K562 (cell line): ENCODE data around the gene FAM151A. TPM values are rescaled to one million over a fixed set of nuclear protein-coding genes. Genes with fewer than 3 reads are reported as not detected.

ENCODE experiments used
- ATAC-seq: fragments of 200-7000 bp; cut with Tn5 transposase; 3 replicates; pipeline ENCODE4 v1.9.1; 2020; ENCODE audit warnings: moderate library complexity
- BruUV-seq: library from RNA; stranded (reverse); fragments of 400-500 nt; replicated peaks from 2 replicates; lab custom pipeline; 2021; lab: Mats Ljungman, UMichigan
- CTCF ChIA-PET: fragments of 300-600 bp; formaldehyde crosslinking; extraction: SDS; loops from one replicate; lab custom pipeline; 2021; ENCODE audit warnings: low intra/inter-chr PET ratio; lab: Yijun Ruan, JAX
- POLR2A ChIA-PET: fragments of 300-600, 350-650 bp; sonication (Branson Sonifier 250); formaldehyde crosslinking; extraction: SDS; loops from one replicate; lab custom pipeline; 2021; ENCODE audit warnings: antibody characterized with exemption, inconsistent platforms; lab: Yijun Ruan, JAX
- DNase-seq, 4 experiments: peaks; one replicate each; pipeline versions ENCODE4 v3.0.0 to v3.0.0-alpha.2; 2011 to 2018; ENCODE audit warnings: low spot score in 3 of 4, mixed read lengths in 3 of 4; ENCODE audit errors: extremely low read depth in 1 of 4
- FAIRE-seq: peaks from 2 replicates; lab custom pipeline; 2011; peaks lifted over from hg19 to GRCh38; lab: Jason Lieb, UNC
- H2AFZ ChIP-seq: 2 replicates; pipeline ENCODE4 v1.6.0; 2011; ENCODE audit warnings: low read depth, low read length, control low read depth, inconsistent platforms
- H3K27ac ChIP-seq: fragments of 200-600 bp; 3 replicates; pipeline ENCODE4 v1.8.0; 2011; ENCODE audit warnings: low read depth, mild to moderate bottlenecking, control low read depth, inconsistent platforms, low read length, moderate library complexity, mixed read lengths; ENCODE audit errors: extremely low read depth
- H3K27me3 ChIP-seq, 2 experiments: fragments of 300-600 bp in 1 of 2; 2 replicates in 1 of 2; 3 replicates in 1 of 2; pipeline versions ENCODE4 v1.6.0 to v1.8.0; 2011; ENCODE audit warnings: inconsistent platforms in 2 of 2, low read length in 2 of 2, mild to moderate bottlenecking in 1 of 2, mixed read lengths in 1 of 2, moderate library complexity in 1 of 2; ENCODE audit not compliant: control insufficient read depth in 2 of 2, insufficient read depth in 2 of 2
- H3K36me3 ChIP-seq: fragments of 300-600 bp; 3 replicates; pipeline ENCODE4 v1.8.0; 2011; ENCODE audit warnings: mild to moderate bottlenecking, low read length, inconsistent platforms; ENCODE audit not compliant: control insufficient read depth, insufficient read depth
- H3K4me1 ChIP-seq, 2 experiments: fragments of 200-600 bp in 1 of 2; replicated peaks in 1 of 2; 2 replicates in 1 of 2; 3 replicates in 1 of 2; pipeline versions ENCODE4 v1.5.1 to v1.8.0; 2011; ENCODE audit warnings: inconsistent platforms in 2 of 2, low read length in 2 of 2, mild to moderate bottlenecking in 1 of 2, mixed read lengths in 1 of 2, moderate library complexity in 1 of 2; ENCODE audit not compliant: control insufficient read depth in 2 of 2, insufficient read depth in 2 of 2
- H3K4me2 ChIP-seq: 2 replicates; pipeline ENCODE4 v1.6.1; 2011; ENCODE audit warnings: low read length, control low read depth, inconsistent platforms, mixed read lengths; ENCODE audit not compliant: insufficient read depth
- H3K4me3 ChIP-seq: fragments of 200-600 bp; sonication (generic), shearing (Covaris generic); 2 replicates; pipeline ENCODE4 v1.5.1; 2016; ENCODE audit warnings: control low read depth, inconsistent platforms
- H3K79me2 ChIP-seq: fragments of 200-600 bp; 3 replicates; pipeline ENCODE4 v1.8.0; 2011; ENCODE audit warnings: low read length, inconsistent platforms; ENCODE audit not compliant: control insufficient read depth, insufficient read depth
- H3K9ac ChIP-seq, 2 experiments: 2 replicates each; pipeline versions ENCODE4 v1.6.0 to v1.6.1; 2011; ENCODE audit warnings: low read depth in 2 of 2, low read length in 2 of 2, control low read depth in 1 of 2, inconsistent platforms in 1 of 2, mild to moderate bottlenecking in 1 of 2, mixed read lengths in 1 of 2; ENCODE audit not compliant: insufficient read depth in 1 of 2
- H3K9me1 ChIP-seq: one replicate; pipeline ENCODE4 v1.6.0; 2011; ENCODE audit warnings: inconsistent platforms, mild to moderate bottlenecking, low read length, moderate library complexity; ENCODE audit not compliant: control insufficient read depth, insufficient read depth
- H3K9me3 ChIP-seq: replicated peaks from 2 replicates; pipeline ENCODE4 v1.5.1; 2011; ENCODE audit warnings: low read depth, low read length, inconsistent platforms; ENCODE audit not compliant: control insufficient read depth, insufficient read depth
- H4K20me1 ChIP-seq: replicated peaks from 2 replicates; pipeline ENCODE4 v1.6.1; 2011; ENCODE audit warnings: low read length, inconsistent platforms, mixed read lengths; ENCODE audit not compliant: control insufficient read depth, insufficient read depth
- ADNP ChIP-seq: fragments of 200-800 bp; sonication (Bioruptor generic); IDR thresholded peaks from 2 replicates; pipeline ENCODE4 v1.6.1; 2016; ENCODE audit warnings: missing genetic modification characterization, missing compliant biosample characterization
- FOXK2 ChIP-seq, 2 experiments: fragments of 450-650 bp; IDR thresholded peaks in 1 of 2; conservative IDR thresholded peaks in 1 of 2; 2 replicates each; pipeline ENCODE4 v1.6.1; 2016; ENCODE audit warnings: low read depth in 2 of 2, mild to moderate bottlenecking in 1 of 2
- JUNB ChIP-seq: fragments of 450-650 bp; formaldehyde crosslinking; conservative IDR thresholded peaks from 2 replicates; pipeline ENCODE4 v1.4.0; 2020; ENCODE audit warnings: mild to moderate bottlenecking
- KLF10 ChIP-seq: fragments of 250-450 bp; sonication (Bioruptor Pico); IDR thresholded peaks from 2 replicates; pipeline ENCODE4 v1.6.1; 2021; ENCODE audit warnings: matching md5 sums
- PHTF2 ChIP-seq: fragments of 250-450 bp; sonication (Bioruptor Pico); IDR thresholded peaks from 2 replicates; pipeline ENCODE4 v1.5.0; 2021; ENCODE audit warnings: mild to moderate bottlenecking
- PYGO2 ChIP-seq: fragments of 450-650 bp; IDR thresholded peaks from 2 replicates; pipeline ENCODE4 v1.6.1; 2016; ENCODE audit warnings: mild to moderate bottlenecking, missing genetic modification characterization, moderate library complexity, missing compliant biosample characterization
- SLC30A9 ChIP-seq: fragments of 250-450 bp; sonication (Bioruptor Pico); IDR thresholded peaks from 2 replicates; pipeline ENCODE4 v1.8.0; 2022; ENCODE audit warnings: mild to moderate bottlenecking, moderate library complexity
- TAL1 ChIP-seq: fragments of 450-650 bp; IDR thresholded peaks from 2 replicates; pipeline ENCODE4 v1.6.1; 2016; ENCODE audit warnings: mild to moderate bottlenecking
- XRCC4 ChIP-seq: IDR thresholded peaks from one replicate; pipeline ENCODE4 v1.6.1; 2011; ENCODE audit not compliant: insufficient read depth, insufficient read length; ENCODE audit errors: extremely low read depth
- ZBED1 ChIP-seq: IDR thresholded peaks from 2 replicates; pipeline ENCODE4 v1.6.1; 2014
- ZBTB1 ChIP-seq: sonication (generic); formaldehyde crosslinking; IDR thresholded peaks from 2 replicates; pipeline ENCODE4 v1.8.1; 2023; ENCODE audit warnings: missing genetic modification reagents, low read depth, mild to moderate bottlenecking, borderline replicate concordance
- ZNF584 ChIP-seq: fragments of 200-800 bp; sonication (Bioruptor generic); IDR thresholded peaks from 2 replicates; pipeline ENCODE4 v1.6.1; 2016; ENCODE audit warnings: low read depth, mild to moderate bottlenecking, missing genetic modification characterization, missing compliant biosample characterization
- ZNF766 ChIP-seq: fragments of 200-800 bp; sonication (Bioruptor generic); conservative IDR thresholded peaks from 2 replicates; pipeline ENCODE4 v1.6.1; 2016; ENCODE audit warnings: missing genetic modification characterization, missing compliant biosample characterization
- ZZZ3 ChIP-seq: fragments of 450-650 bp; IDR thresholded peaks from 2 replicates; pipeline ENCODE4 v1.6.1; 2016; ENCODE audit warnings: antibody characterized with exemption, mild to moderate bottlenecking, moderate library complexity
- WGBS: fragments of 100-300 bp; shearing (Covaris generic); methylation state at CpG from one replicate; pipeline ENCODE4 v1.1.6; 2016; ENCODE audit warnings: low coverage, mixed read lengths; ENCODE audit not compliant: insufficient coverage; ENCODE audit errors: missing lambda C conversion rate; 5-methylcytosine and 5-hydroxymethylcytosine counted together
- in situ Hi-C: fragments of 300-500 bp; cut with MboI; formaldehyde crosslinking; loops from 4 replicates; pipeline ENCODE4 v1.15.0; 2018; ENCODE audit warnings: inconsistent platforms, mixed read lengths
- intact Hi-C: fragments of 100-400 bp; cut with micrococcal nuclease; formaldehyde crosslinking; loops from 2 replicates; pipeline ENCODE4 v1.14.2; 2022
- polyA plus RNA-seq, 8 experiments: library from polyadenylated mRNA; depleted of rRNA in 4 of 8; stranded (reverse) in 5 of 8; unstranded in 3 of 8; fragments of >200 nt; fragmentation: Nextera tagmentation in 2 of 8; fragmentation: Illumina TruSeq in 1 of 8; extraction: Ambion mirVana in 2 of 8; extraction: Trizol in 1 of 8; gene quantifications; 2 replicates each; pipeline versions ENCODE4 v1.2.1 to v1.2.3, GENCODE V29; 2011 to 2014; ENCODE audit warnings: inconsistent platforms in 1 of 8, missing spikeins in 1 of 8
- total RNA-seq, 7 experiments: library from RNA; depleted of rRNA in 6 of 7; stranded (reverse); fragments of >200 nt in 6 of 7; fragmentation: Illumina TruSeq in 2 of 7; extraction: Trizol in 2 of 7; gene quantifications; 2 replicates each; pipeline versions ENCODE4 v1.2.1 to v1.2.3, GENCODE V29; 2011 to 2021; ENCODE audit warnings: low replicate concordance in 1 of 7
- TF ChIP-seq, protein P1 (sequence below): fragments of 250-450 bp; sonication (Bioruptor Pico); IDR thresholded peaks from 2 replicates; pipeline ENCODE4 v1.4.0; 2020; ENCODE audit warnings: mild to moderate bottlenecking

The FAM151A gene
- total and polyA plus RNA-seq, 9 of the 15 experiments (the other 6 are each of a cell fraction or from before 2014, with no cell fraction given), result not detected

DNA sequence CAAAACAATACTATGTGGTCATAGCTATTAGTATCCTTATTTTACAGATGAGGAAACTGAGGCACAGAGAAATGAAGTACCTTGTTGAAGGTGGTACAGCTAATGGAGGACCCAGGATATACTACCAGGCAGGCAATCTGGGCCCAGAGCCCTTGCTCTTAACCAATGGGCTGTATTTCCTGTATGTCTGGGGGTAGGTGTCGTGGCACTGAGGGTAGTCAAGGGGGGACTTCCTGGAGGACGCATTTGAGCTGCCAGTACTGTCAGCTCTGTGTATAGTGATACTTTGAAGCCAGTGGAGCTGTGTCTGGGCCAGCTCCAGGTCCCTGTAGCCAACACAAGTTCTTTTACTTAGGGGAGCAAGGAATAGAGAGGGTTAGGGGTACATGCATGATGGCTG is 34.9 kb downstream of the FAM151A start (continued):
- TF ChIP-seq ZNF584 (no peak), ZBED1 (no peak), PYGO2 (tag) (no peak)
- TF ChIP-seq, all 486 proteins: peak for 0

DNA sequence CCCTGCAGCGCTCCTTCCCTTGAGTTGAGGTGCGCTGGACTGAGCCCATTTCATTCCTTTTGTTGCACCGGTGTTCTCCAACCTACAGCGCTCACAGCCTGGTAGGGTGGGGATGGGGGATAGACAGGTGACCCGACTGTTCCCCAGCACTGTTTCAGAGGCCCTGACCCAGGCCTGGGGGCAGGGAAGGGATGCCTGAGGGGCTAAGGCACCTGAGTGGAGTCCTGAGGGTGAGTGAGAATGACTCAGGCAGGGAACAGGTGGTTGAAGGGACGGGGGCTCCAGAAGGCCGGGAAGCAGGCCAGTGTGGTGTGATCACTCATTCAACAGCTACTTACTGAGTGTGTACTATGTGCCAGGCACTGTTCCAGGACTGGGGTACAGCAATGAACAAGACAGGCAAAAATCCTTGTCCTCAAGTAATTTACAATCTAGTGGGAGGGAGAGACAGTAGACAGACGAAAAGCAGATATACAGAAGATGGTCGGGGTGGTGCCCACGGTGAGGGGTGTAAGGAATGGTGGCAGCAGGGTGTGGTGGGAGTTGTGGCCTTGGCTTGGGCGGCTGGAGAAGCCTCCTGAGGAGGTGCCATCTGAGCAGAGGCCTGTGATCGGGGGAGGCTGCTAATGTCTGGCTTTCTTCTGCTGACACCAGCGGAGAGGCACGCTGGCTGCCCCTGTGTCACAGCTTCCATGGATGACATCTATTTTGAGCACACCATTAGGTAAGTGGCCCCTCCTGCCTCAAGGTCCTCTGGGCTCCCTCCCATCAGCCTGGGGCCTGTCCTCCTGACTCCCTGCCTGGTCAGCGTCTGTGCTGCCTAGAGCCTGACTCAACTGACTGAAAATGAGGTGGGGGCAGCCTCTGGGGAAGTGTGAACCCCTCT is 37.9 kb downstream of the FAM151A start:
- Histone ChIP-seq H3K9me1 (no peaks in the 10 kb centered on the region), H3K79me2 (no peaks in the 10 kb centered on the region), H3K9ac (no peak overlapping the region), H3K4me2 (no peak overlapping the region), H3K4me3 (no peak overlapping the region), H3K27ac (no peak overlapping the region), H3K27me3 (peaks cover 17 to 49% of the 10 kb centered on the region in 2 experiments; a peak in 4 of 5 replicates), H4K20me1 (no peaks in the 10 kb centered on the region), H3K36me3 (no peaks in the 10 kb centered on the region), H3K4me1 (peaks cover 0 to 9% of the 10 kb centered on the region in 2 experiments; a peak in 1 of 5 replicates), H3K9me3 (no peaks in the 10 kb centered on the region), H2AFZ (no peak overlapping the region)
- CTCF ChIA-PET, result no interaction called here
- TF ChIP-seq ZBTB1 (no peak), ADNP (no peak), KLF10 (CRISPR knock-in tag) (no peak), SLC30A9 (CRISPR knock-in tag) (no peak), ZZZ3 (no peak), XRCC4 (no peak), ZNF766 (CRISPR knock-in tag) (no peak), TAL1 (no peak), PHTF2 (CRISPR knock-in tag) (no peak), JUNB (CRISPR knock-in tag) (no peak), FOXK2 (conservative IDR thresholded peaks at IDR 0.05 in 1 of 2, IDR thresholded peaks at IDR 0.05 in 1 of 2; ENCODE audit: low read depth in 2 of 2) (no peak)
- TF ChIP-seq, protein P1, sequence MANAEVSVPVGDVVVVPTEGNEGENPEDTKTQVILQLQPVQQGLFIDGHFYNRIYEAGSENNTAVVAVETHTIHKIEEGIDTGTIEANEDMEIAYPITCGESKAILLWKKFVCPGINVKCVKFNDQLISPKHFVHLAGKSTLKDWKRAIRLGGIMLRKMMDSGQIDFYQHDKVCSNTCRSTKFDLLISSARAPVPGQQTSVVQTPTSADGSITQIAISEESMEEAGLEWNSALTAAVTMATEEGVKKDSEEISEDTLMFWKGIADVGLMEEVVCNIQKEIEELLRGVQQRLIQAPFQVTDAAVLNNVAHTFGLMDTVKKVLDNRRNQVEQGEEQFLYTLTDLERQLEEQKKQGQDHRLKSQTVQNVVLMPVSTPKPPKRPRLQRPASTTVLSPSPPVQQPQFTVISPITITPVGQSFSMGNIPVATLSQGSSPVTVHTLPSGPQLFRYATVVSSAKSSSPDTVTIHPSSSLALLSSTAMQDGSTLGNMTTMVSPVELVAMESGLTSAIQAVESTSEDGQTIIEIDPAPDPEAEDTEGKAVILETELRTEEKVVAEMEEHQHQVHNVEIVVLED, result no peak
- in situ Hi-C loops (no loop called here), intact Hi-C loops (no loop called here)
- no TSS peak for BruUV-seq
- WGBS, result 2% methylated on average over 15 of the region's 15 CpGs
- FAIRE-seq (no peak), ATAC-seq (no peak), DNase-seq (no peak)
- POLR2A ChIA-PET, result interaction anchor here (0.6 to 0.8 kb wide), 3 partner anchors 116 to 758 kb away, joined by 3 to 5 read pairs (median 3); no protein-coding TSS in a partner anchor
